GM10248 (cell line): Measurements from ENCODE around the gene HOXC6.

Experiments used
- CTCF ChIA-PET: fragments of 300-600 bp; sonication (Branson Sonifier 250); formaldehyde crosslinking; extraction: SDS; loops from one replicate; lab custom pipeline; 2021; ENCODE audit warnings: antibody characterized with exemption; lab: Yijun Ruan, JAX
- POLR2A ChIA-PET: fragments of 350-650 bp; sonication (Branson Sonifier 250); formaldehyde crosslinking; extraction: SDS; loops from one replicate; lab custom pipeline; 2020; ENCODE audit warnings: antibody characterized with exemption; lab: Yijun Ruan, JAX
- DNase-seq: peaks from one replicate; pipeline ENCODE4 v3.0.0; 2012; ENCODE audit errors: extremely low spot score
- TF ChIP-seq, protein P1 (sequence below): IDR thresholded peaks from 2 replicates; pipeline ENCODE4 v1.5.1; 2012; ENCODE audit warnings: mild to moderate bottlenecking, low read depth; ENCODE audit errors: extremely low read depth, missing control alignments, control extremely low read depth

Gene HOXC6

DNA sequence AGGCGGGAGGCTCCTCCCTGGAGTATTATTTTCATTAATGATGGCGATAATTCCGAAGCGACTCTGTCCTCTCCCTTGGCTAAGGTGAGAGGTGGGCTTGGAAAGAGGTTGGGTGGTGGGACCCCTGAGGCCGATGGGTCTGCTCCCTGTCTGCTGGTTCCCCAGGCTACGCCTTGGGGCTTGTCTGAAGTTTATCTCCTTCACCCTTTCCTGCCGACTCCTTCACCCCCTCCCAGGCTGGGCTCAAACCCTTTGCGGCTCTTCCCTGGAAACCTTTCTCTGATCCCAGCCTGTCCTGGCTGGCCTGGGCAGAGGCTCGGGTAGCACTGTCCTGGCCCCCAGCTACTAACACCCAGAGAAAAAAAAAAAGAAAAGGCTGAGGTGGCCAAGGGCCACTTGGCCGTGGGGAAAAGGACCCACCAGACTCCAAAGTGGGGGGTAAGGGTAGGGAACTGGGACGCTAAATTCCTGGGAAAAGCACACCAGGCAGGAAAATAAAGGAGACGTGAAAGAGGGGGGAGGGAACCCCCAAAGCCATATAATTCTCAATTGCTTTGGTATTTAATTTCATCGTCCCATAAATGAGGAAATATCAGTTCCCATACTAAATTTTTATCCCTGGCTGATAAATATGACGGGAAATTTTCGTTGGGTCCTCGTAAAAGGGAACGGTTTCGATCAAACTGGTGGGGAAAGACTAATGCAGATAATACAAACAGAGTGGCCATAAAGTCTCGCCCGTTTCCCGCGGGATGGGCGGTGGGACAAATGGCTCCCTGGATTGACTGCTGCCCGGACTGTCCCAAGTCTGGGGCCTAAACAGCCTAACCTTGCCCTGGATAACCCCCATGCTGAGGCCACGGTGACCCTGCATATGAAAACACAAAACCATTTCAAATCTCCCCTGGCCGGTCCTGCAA is 45.3 kb upstream of the HOXC6 start:
- ChIA-PET POLR2A (no interaction called here), CTCF (interaction anchor here (1.3 kb wide), 1 partner anchor 224 kb away, joined by 3 read pairs; no protein-coding TSS in a partner anchor)
- no peak for DNase-seq
- TF ChIP-seq, protein P1, sequence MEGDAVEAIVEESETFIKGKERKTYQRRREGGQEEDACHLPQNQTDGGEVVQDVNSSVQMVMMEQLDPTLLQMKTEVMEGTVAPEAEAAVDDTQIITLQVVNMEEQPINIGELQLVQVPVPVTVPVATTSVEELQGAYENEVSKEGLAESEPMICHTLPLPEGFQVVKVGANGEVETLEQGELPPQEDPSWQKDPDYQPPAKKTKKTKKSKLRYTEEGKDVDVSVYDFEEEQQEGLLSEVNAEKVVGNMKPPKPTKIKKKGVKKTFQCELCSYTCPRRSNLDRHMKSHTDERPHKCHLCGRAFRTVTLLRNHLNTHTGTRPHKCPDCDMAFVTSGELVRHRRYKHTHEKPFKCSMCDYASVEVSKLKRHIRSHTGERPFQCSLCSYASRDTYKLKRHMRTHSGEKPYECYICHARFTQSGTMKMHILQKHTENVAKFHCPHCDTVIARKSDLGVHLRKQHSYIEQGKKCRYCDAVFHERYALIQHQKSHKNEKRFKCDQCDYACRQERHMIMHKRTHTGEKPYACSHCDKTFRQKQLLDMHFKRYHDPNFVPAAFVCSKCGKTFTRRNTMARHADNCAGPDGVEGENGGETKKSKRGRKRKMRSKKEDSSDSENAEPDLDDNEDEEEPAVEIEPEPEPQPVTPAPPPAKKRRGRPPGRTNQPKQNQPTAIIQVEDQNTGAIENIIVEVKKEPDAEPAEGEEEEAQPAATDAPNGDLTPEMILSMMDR = no peak

DNA sequence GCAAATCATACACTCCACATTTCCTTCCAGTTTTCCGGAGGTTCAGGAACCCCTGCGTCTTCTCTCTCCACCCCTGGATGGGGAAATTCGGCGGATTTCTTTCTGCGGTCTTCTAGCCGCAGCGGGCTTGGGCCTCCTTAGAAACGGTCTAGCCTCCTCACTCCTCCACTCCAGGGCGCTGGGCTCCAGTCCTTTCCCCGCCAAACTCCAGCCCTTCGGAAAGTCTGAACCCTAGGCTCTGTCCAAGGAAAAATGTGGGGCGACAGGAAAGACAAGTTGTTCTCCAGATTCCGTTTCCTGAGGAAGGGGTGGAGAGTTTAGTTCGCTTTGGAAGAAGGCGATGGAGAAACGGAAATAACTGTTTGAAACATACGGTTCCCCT is 44.7 kb upstream of the HOXC6 start:
- ChIA-PET CTCF (interaction anchor here (0.8 to 5.5 kb wide), 3 partner anchors 10 to 212 kb away, joined by 3 to 61 read pairs (median 9); partner anchors contain the start of gene HOXC8), POLR2A (no interaction called here)
- TF ChIP-seq, protein P1 = no peak
- no peak for DNase-seq

DNA sequence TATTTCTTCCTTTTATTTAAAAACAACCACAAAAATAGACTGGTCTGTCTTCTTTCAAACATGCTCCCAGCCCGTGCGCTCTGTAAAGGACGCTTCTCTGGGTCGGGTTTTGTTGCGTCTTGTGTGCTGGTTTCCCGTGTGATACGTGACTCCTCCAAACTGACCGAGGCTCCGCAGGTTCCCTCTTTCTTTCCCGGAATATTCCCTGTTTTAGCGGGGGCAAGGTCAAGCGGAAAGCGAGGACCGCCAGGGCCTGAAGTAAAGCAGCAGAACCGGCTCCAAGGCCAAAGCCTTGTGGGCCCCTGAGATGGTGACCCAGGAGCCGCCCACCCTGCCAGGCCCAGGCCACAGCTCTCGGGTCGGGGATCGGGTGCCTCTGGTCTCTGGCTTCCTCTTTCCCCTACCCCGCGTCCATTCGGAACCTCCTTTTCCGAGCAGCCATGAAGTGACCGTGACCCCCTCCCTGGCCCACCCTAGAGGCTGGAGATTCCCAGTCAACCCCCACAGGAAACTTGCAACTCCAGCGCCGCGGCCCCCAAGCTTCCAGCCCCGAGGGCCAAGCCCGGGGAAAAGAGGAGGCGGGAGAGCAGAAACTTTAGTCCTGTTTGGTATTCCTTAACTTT is 44.2 kb upstream of the HOXC6 start:
- DNase-seq = no peak
- ChIA-PET POLR2A (no interaction called here), CTCF (interaction anchor here (0.8 to 5.6 kb wide), 13 partner anchors 9 to 230 kb away, joined by 3 to 74 read pairs (median 9); partner anchors contain the start of gene HOXC8)
- TF ChIP-seq, protein P1 = no peak

DNA sequence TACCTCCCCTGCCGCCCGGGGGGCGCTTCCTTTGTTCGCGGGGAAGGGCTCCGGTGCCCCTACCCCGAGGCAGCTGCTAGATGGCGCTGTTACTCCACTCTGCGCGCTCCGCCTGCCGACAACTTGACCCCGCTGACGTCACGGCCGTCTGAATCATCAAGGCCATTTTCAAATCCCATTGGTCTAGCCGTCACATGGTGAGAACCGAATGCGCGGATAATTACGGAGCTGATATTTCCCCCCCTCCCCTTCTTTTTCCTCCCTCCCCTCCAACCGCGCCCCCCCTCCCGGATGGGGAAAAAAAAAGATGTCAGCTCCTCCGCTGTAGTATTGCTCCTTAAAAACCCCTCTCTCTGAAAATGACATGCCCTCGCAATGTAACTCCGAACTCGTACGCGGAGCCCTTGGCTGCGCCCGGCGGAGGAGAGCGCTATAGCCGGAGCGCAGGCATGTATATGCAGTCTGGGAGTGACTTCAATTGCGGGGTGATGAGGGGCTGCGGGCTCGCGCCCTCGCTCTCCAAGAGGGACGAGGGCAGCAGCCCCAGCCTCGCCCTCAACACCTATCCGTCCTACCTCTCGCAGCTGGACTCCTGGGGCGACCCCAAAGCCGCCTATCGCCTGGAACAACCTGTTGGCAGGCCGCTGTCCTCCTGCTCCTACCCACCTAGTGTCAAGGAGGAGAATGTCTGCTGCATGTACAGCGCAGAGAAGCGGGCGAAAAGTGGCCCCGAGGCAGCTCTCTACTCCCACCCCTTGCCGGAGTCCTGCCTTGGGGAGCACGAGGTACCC is 43.1 kb upstream of the HOXC6 start, which contains the start of gene HOXC10:
Gene HOXC10 (plus strand): TSS at position 246 of the 791 bp plus-strand sequence. CDS start 114 bp downstream, at position 360.
- ChIA-PET CTCF (interaction anchor here (0.6 to 5.6 kb wide), 27 partner anchors 12 to 236 kb away, joined by 3 to 74 read pairs (median 4); partner anchors contain the start of genes HOXC12, HOXC5, HOXC8 and HOXC9), POLR2A (no interaction called here)
- DNase-seq = peak; percentile 87
- TF ChIP-seq, protein P1 = peak; percentile 71

DNA sequence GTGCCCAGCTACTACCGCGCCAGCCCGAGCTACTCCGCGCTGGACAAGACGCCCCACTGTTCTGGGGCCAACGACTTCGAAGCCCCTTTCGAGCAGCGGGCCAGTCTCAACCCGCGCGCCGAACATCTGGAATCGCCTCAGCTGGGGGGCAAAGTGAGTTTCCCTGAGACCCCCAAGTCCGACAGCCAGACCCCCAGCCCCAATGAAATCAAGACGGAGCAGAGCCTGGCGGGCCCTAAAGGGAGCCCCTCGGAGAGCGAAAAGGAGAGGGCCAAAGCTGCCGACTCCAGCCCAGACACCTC is 42.6 kb upstream of the HOXC6 start:
- TF ChIP-seq, protein P1 = no peak
- ChIA-PET CTCF (interaction anchor here (0.7 to 5.6 kb wide), 20 partner anchors 11 to 235 kb away, joined by 3 to 74 read pairs (median 6); partner anchors contain the start of genes HOXC8 and HOXC9), POLR2A (no interaction called here)
- no peak for DNase-seq
